IMR-90 (cell line): Measurements from ENCODE around the gene ARL4A. TPM values are rescaled to one million over a fixed set of nuclear protein-coding genes. Genes with fewer than 3 reads are reported as not detected.

Experiments
- ATAC-seq: fragments of 200-7000 bp; cut with Tn5 transposase; 2 replicates; pipeline ENCODE4 v1.9.1; 2020; ENCODE audit warnings: low read depth, mild to moderate bottlenecking, moderate library complexity
- BruUV-seq: library from RNA; stranded (reverse); fragments of 400-500 nt; replicated peaks from 2 replicates; lab custom pipeline; 2021; lab: Mats Ljungman, UMichigan
- CTCF ChIA-PET: fragments of 300-600 bp; formaldehyde crosslinking; extraction: SDS; loops from one replicate; lab custom pipeline; 2021; ENCODE audit warnings: antibody characterized with exemption; lab: Yijun Ruan, JAX
- POLR2A ChIA-PET: fragments of 300-600 bp; sonication (Branson Sonifier 250); formaldehyde crosslinking; loops from one replicate; lab custom pipeline; 2022; ENCODE audit warnings: antibody characterized with exemption; ENCODE audit not compliant: unreplicated experiment; lab: Charles Lee
- DNase-seq: peaks from one replicate; pipeline ENCODE4 v3.0.0; 2013
- H2AFZ ChIP-seq: replicated peaks from 2 replicates; pipeline ENCODE3; 2013; ENCODE audit warnings: low read length, mild to moderate bottlenecking; ENCODE audit not compliant: poor library complexity
- H2AK5ac ChIP-seq: 2 replicates; pipeline ENCODE4 v1.6.1; 2013; ENCODE audit warnings: low read depth, low read length, inconsistent platforms
- H2AK9ac ChIP-seq: replicated peaks from 2 replicates; pipeline ENCODE3; 2013; ENCODE audit warnings: mild to moderate bottlenecking, low read depth, low read length, moderate library complexity; ENCODE audit not compliant: poor library complexity
- H2BK120ac ChIP-seq: 2 replicates; pipeline ENCODE4 v1.6.1; 2013; ENCODE audit warnings: low read depth, low read length, inconsistent platforms
- H2BK15ac ChIP-seq: 3 replicates; pipeline ENCODE4 v1.6.1; 2013; ENCODE audit warnings: low read depth, low read length, inconsistent platforms
- H2BK20ac ChIP-seq: 2 replicates; pipeline ENCODE4 v1.6.1; 2013; ENCODE audit warnings: low read depth, mild to moderate bottlenecking, inconsistent platforms, low read length, moderate library complexity
- H2BK5ac ChIP-seq: 2 replicates; pipeline ENCODE4 v1.6.1; 2013; ENCODE audit warnings: mild to moderate bottlenecking, low read depth, low read length, inconsistent platforms; ENCODE audit not compliant: poor library complexity, severe bottlenecking
- H3K14ac ChIP-seq: replicated peaks from 2 replicates; pipeline ENCODE4 v1.6.1; 2013; ENCODE audit warnings: low read depth, low read length, inconsistent platforms
- H3K18ac ChIP-seq: 2 replicates; pipeline ENCODE4 v1.6.1; 2013; ENCODE audit warnings: low read depth, low read length, control low read depth
- H3K23ac ChIP-seq: 2 replicates; pipeline ENCODE4 v1.6.1; 2013; ENCODE audit warnings: low read depth, low read length, inconsistent platforms
- H3K27ac ChIP-seq: 2 replicates; pipeline ENCODE4 v1.5.1; 2013; ENCODE audit warnings: mild to moderate bottlenecking, control low read depth, low read length; ENCODE audit not compliant: insufficient read depth
- H3K27me3 ChIP-seq: 2 replicates; pipeline ENCODE4 v1.6.1; 2013; ENCODE audit warnings: low read length; ENCODE audit not compliant: control insufficient read depth, insufficient read depth
- H3K36me3 ChIP-seq: 2 replicates; pipeline ENCODE4 v1.6.1; 2013; ENCODE audit warnings: low read length, mixed read lengths; ENCODE audit not compliant: control insufficient read depth, insufficient read depth
- H3K4ac ChIP-seq: 2 replicates; pipeline ENCODE4 v1.6.1; 2013; ENCODE audit warnings: low read depth, low read length, inconsistent platforms
- H3K4me1 ChIP-seq: 2 replicates; pipeline ENCODE4 v1.6.1; 2013; ENCODE audit warnings: low read length, mixed read lengths; ENCODE audit not compliant: control insufficient read depth, insufficient read depth
- H3K4me2 ChIP-seq: 2 replicates; pipeline ENCODE4 v1.6.1; 2013; ENCODE audit warnings: low read depth, mild to moderate bottlenecking, control low read depth, low read length, moderate library complexity
- H3K4me3 ChIP-seq: 2 replicates; pipeline ENCODE4 v1.5.1; 2013; ENCODE audit warnings: low read depth, mild to moderate bottlenecking, control low read depth, low read length, moderate library complexity; ENCODE audit not compliant: insufficient read depth
- H3K56ac ChIP-seq: 2 replicates; pipeline ENCODE4 v1.6.1; 2013; ENCODE audit warnings: low read length, inconsistent platforms; ENCODE audit not compliant: insufficient read depth; ENCODE audit errors: extremely low read depth
- H3K79me1 ChIP-seq, 2 experiments: 2 replicates each; pipeline ENCODE4 v1.6.1; 2013; ENCODE audit warnings: low read length in 2 of 2, inconsistent platforms in 1 of 2, low read depth in 1 of 2
- H3K9ac ChIP-seq: 2 replicates; pipeline ENCODE4 v1.6.1; 2013; ENCODE audit warnings: low read depth, low read length, control low read depth
- H3K9me1 ChIP-seq: 2 replicates; pipeline ENCODE4 v1.6.1; 2013; ENCODE audit warnings: low read length, inconsistent platforms; ENCODE audit not compliant: insufficient read depth
- H3K9me3 ChIP-seq: 2 replicates; pipeline ENCODE4 v1.6.1; 2013; ENCODE audit warnings: low read length; ENCODE audit not compliant: control insufficient read depth, insufficient read depth
- H4K20me1 ChIP-seq: 2 replicates; pipeline ENCODE4 v1.6.1; 2013; ENCODE audit warnings: low read length, inconsistent platforms; ENCODE audit not compliant: insufficient read depth
- H4K5ac ChIP-seq: 2 replicates; pipeline ENCODE4 v1.6.1; 2013; ENCODE audit warnings: mild to moderate bottlenecking, low read depth, low read length, control low read depth
- H4K8ac ChIP-seq, 2 experiments: 2 replicates each; pipeline ENCODE4 v1.6.1; 2013; ENCODE audit warnings: low read depth in 2 of 2, low read length in 2 of 2, control low read depth in 1 of 2, inconsistent platforms in 1 of 2
- H4K91ac ChIP-seq: 2 replicates; pipeline ENCODE4 v1.6.1; 2013; ENCODE audit warnings: low read depth, low read length, inconsistent platforms; ENCODE audit not compliant: insufficient read depth
- BHLHE40 ChIP-seq: fragments of 150-350 bp; IDR thresholded peaks from 2 replicates; pipeline ENCODE4 v1.6.1; 2016; ENCODE audit warnings: mild to moderate bottlenecking, low read depth, low read length
- CEBPB ChIP-seq: IDR thresholded peaks from 2 replicates; pipeline ENCODE4 v1.6.1; 2012; ENCODE audit warnings: low read depth, low read length, improper control_type of control experiment
- CHD1 ChIP-seq: IDR thresholded peaks from 2 replicates; pipeline ENCODE4 v1.6.1; 2012; ENCODE audit warnings: low read depth, low read length, improper control_type of control experiment
- FOS ChIP-seq: fragments of 150-350 bp; IDR thresholded peaks from 2 replicates; pipeline ENCODE4 v1.6.1; 2016; ENCODE audit warnings: low read depth, low read length
- MAFK ChIP-seq: IDR thresholded peaks from 2 replicates; pipeline ENCODE4 v1.6.1; 2012; ENCODE audit warnings: low read depth, low read length, improper control_type of control experiment
- MAZ ChIP-seq: IDR thresholded peaks from 2 replicates; pipeline ENCODE4 v1.6.1; 2012; ENCODE audit warnings: low read depth, mild to moderate bottlenecking, low read length, improper control_type of control experiment, moderate library complexity, borderline replicate concordance
- MXI1 ChIP-seq: IDR thresholded peaks from 2 replicates; pipeline ENCODE4 v1.6.1; 2012; ENCODE audit warnings: low read depth, mild to moderate bottlenecking, low read length, moderate library complexity, borderline replicate concordance
- NFE2L2 ChIP-seq: fragments of 150-350 bp; IDR thresholded peaks from 2 replicates; pipeline ENCODE4 v1.6.1; 2016; ENCODE audit warnings: low read depth, mild to moderate bottlenecking, low read length
- POLR2A ChIP-seq: IDR thresholded peaks from 2 replicates; pipeline ENCODE4 v1.6.1; 2012; ENCODE audit warnings: mild to moderate bottlenecking, low read depth, low read length
- RAD21 ChIP-seq: IDR thresholded peaks from 2 replicates; pipeline ENCODE4 v1.6.1; 2012; ENCODE audit warnings: low read length, improper control_type of control experiment
- RCOR1 ChIP-seq: IDR thresholded peaks from 2 replicates; pipeline ENCODE4 v1.6.1; 2012; ENCODE audit warnings: mild to moderate bottlenecking, low read length, improper control_type of control experiment; ENCODE audit not compliant: insufficient replicate concordance
- RFX5 ChIP-seq: IDR thresholded peaks from 2 replicates; pipeline ENCODE4 v1.8.0; 2012; ENCODE audit warnings: low read depth, mild to moderate bottlenecking, low read length, moderate library complexity
- SMC3 ChIP-seq: fragments of 150-350 bp; IDR thresholded peaks from 2 replicates; pipeline ENCODE4 v1.6.1; 2016; ENCODE audit warnings: low read depth, mild to moderate bottlenecking, antibody characterized with exemption, low read length, moderate library complexity
- USF2 ChIP-seq: fragments of 150-350 bp; IDR thresholded peaks from 2 replicates; pipeline ENCODE4 v1.6.1; 2017; ENCODE audit warnings: mild to moderate bottlenecking, antibody characterized with exemption, low read length, low read depth
- WGBS, 2 experiments: methylation state at CpG; one replicate each; pipeline versions ENCODE4 v1.1.5 to v1.1.7; 2013; ENCODE audit warnings: missing lambda C conversion rate in 2 of 2; ENCODE audit not compliant: insufficient read length in 1 of 2; ENCODE audit errors: extremely low coverage in 2 of 2; 5-methylcytosine and 5-hydroxymethylcytosine counted together
- dilution Hi-C: fragments of 300-500 bp; cut with HindIII; formaldehyde crosslinking; loops from one replicate; pipeline ENCODE4 v1.14.3; 2018; ENCODE audit warnings: low sequenced_read_pairs; ENCODE audit not compliant: unreplicated experiment
- in situ Hi-C: fragments of 300-500 bp; cut with MboI; formaldehyde crosslinking; loops from 3 replicates; pipeline ENCODE4 v1.14.3; 2019; ENCODE audit warnings: low sequenced_read_pairs, inconsistent platforms, mixed read lengths
- intact Hi-C: fragments of 100-400 bp; cut with micrococcal nuclease; formaldehyde crosslinking; loops from 2 replicates; pipeline ENCODE4 v1.10.0; 2022
- polyA plus RNA-seq, 3 experiments: library from polyadenylated mRNA; depleted of rRNA; stranded (reverse); fragments of >200 nt; gene quantifications; 2 replicates each; pipeline ENCODE4 v1.2.3, GENCODE V29; 2012; ENCODE audit warnings: low replicate concordance in 1 of 3
- total RNA-seq: library from RNA; depleted of rRNA; stranded (reverse); fragments of >200 nt; gene quantifications from 2 replicates; pipeline ENCODE4 v1.2.3, GENCODE V29; 2012
- TF ChIP-seq, protein P1 (sequence below): conservative IDR thresholded peaks from 2 replicates; pipeline ENCODE4 v1.5.1; 2012; ENCODE audit warnings: mild to moderate bottlenecking, low read depth, low read length, improper control_type of control experiment
- TF ChIP-seq, protein P2 (sequence below): fragments of 150-350 bp; IDR thresholded peaks from 2 replicates; pipeline ENCODE4 v1.6.1; 2016; ENCODE audit warnings: low read depth, mild to moderate bottlenecking, low read length, moderate library complexity, borderline replicate concordance

The ARL4A gene
- total and polyA plus RNA-seq, 2 of the 4 experiments (the other 2 are of a cell fraction): 13.7 to 22.4 TPM

- H3K14ac ChIP-seq: no peak overlapping the region
- peaks cover 2% of the 10 kb centered on the region; the same call in 1 of the 2 replicates for H3K4me1 ChIP-seq
- BruUV-seq: no TSS peak
- no peak overlapping the region for H3K4me3 ChIP-seq
- H3K9ac ChIP-seq: no peak overlapping the region
- no peak overlapping the region; the same call in 1 of the 2 replicates for H3K4ac ChIP-seq
- dilution Hi-C loops (no loop called here), in situ Hi-C loops (no loop called here), intact Hi-C loops (no loop called here)
- no peak for TF ChIP-seq RCOR1
- TF ChIP-seq BHLHE40: no peak
- TF ChIP-seq MXI1: no peak
- TF ChIP-seq RFX5: no peak
- TF ChIP-seq CHD1: no peak
- TF ChIP-seq FOS: no peak
- no peak for TF ChIP-seq CEBPB
- TF ChIP-seq, protein P1, sequence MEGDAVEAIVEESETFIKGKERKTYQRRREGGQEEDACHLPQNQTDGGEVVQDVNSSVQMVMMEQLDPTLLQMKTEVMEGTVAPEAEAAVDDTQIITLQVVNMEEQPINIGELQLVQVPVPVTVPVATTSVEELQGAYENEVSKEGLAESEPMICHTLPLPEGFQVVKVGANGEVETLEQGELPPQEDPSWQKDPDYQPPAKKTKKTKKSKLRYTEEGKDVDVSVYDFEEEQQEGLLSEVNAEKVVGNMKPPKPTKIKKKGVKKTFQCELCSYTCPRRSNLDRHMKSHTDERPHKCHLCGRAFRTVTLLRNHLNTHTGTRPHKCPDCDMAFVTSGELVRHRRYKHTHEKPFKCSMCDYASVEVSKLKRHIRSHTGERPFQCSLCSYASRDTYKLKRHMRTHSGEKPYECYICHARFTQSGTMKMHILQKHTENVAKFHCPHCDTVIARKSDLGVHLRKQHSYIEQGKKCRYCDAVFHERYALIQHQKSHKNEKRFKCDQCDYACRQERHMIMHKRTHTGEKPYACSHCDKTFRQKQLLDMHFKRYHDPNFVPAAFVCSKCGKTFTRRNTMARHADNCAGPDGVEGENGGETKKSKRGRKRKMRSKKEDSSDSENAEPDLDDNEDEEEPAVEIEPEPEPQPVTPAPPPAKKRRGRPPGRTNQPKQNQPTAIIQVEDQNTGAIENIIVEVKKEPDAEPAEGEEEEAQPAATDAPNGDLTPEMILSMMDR: no peak
- TF ChIP-seq, protein P2, sequence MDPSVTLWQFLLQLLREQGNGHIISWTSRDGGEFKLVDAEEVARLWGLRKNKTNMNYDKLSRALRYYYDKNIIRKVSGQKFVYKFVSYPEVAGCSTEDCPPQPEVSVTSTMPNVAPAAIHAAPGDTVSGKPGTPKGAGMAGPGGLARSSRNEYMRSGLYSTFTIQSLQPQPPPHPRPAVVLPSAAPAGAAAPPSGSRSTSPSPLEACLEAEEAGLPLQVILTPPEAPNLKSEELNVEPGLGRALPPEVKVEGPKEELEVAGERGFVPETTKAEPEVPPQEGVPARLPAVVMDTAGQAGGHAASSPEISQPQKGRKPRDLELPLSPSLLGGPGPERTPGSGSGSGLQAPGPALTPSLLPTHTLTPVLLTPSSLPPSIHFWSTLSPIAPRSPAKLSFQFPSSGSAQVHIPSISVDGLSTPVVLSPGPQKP: no peak
- TF ChIP-seq USF2: no peak
- TF ChIP-seq SMC3: no peak
- no peak for TF ChIP-seq MAZ
- no peak for TF ChIP-seq RAD21
- no peak for TF ChIP-seq POLR2A
- TF ChIP-seq MAFK: no peak
- TF ChIP-seq NFE2L2: no peak
- no peak overlapping the region for H2BK20ac ChIP-seq
- H3K9me3 ChIP-seq: no peaks in the 10 kb centered on the region
- H3K18ac ChIP-seq: no peak overlapping the region
- H3K9me1 ChIP-seq: peaks cover 3% of the 10 kb centered on the region; the same call in 1 of the 2 replicates
- no peak overlapping the region for H2BK5ac ChIP-seq
- ChIA-PET CTCF (interaction anchor here (1.6 kb wide), 1 partner anchor 43 kb away, joined by 4 read pairs; no protein-coding TSS in a partner anchor), POLR2A (no interaction called here)
- no peak overlapping the region for H4K91ac ChIP-seq
- H3K23ac ChIP-seq: no peak overlapping the region
- H2BK120ac ChIP-seq: no peak overlapping the region
- H3K27ac ChIP-seq: no peak overlapping the region
- H3K36me3 ChIP-seq: no peaks in the 10 kb centered on the region
- peak overlapping the region; percentile 9 for H2AFZ ChIP-seq
- H2AK9ac ChIP-seq: no peak overlapping the region
- no peaks in the 10 kb centered on the region for H3K27me3 ChIP-seq
- H3K4me2 ChIP-seq: no peak overlapping the region
- no peaks in the 10 kb centered on the region for H4K20me1 ChIP-seq
- H3K56ac ChIP-seq: no peak overlapping the region
- peak; percentile 15 for DNase-seq
- no peak overlapping the region for H4K8ac ChIP-seq
- no CpG with 5 or more reads among the region's 7 CpGs for WGBS, 2 experiments
- no peak for ATAC-seq
- H2AK5ac ChIP-seq: no peak overlapping the region
- H4K5ac ChIP-seq: no peak overlapping the region
- no peaks in the 10 kb centered on the region for H3K79me1 ChIP-seq
- no peak overlapping the region for H2BK15ac ChIP-seq
Observed at GRCh38 chr7:12729112-12729511, 41.7 kb downstream of the ARL4A start.
